Heart left ventricle (tissue), 16 donors: ENCODE measurements around the gene ZKSCAN4. TPM values are rescaled to one million over a fixed set of nuclear protein-coding genes. Genes with fewer than 3 reads are reported as not detected.

Experiments used
- ATAC-seq, 4 donors: fragments of 200-7000 bp; cut with Tn5 transposase; one replicate each; pipeline ENCODE4 v1.9.1; 2020 to 2022; ENCODE audit warnings: moderate library complexity in 4 of 4, mild to moderate bottlenecking in 3 of 4, moderate number of reproducible peaks in 1 of 4
- DNase-seq, 5 donors: peaks; one replicate each; pipeline ENCODE4 v3.0.0-alpha.2; 2020
- H3K27ac ChIP-seq, 12 donors: fragments of 200-600 bp; sonication (generic) in 4 of 12; one replicate each; pipeline versions ENCODE4 v1.5.0 to v1.8.0; 2016 to 2022; ENCODE audit warnings: mild to moderate bottlenecking in 2 of 12
- H3K27me3 ChIP-seq, 9 donors: fragments of 200-600 bp; sonication (generic) in 2 of 9; one replicate each; pipeline versions ENCODE4 v1.5.1 to v1.8.0; 2016 to 2022; ENCODE audit warnings: mild to moderate bottlenecking in 3 of 9
- H3K36me3 ChIP-seq, 9 donors: fragments of 200-600 bp; sonication (generic) in 2 of 9; one replicate each; pipeline versions ENCODE4 v1.5.0 to v1.8.0; 2018 to 2022; ENCODE audit warnings: mild to moderate bottlenecking in 2 of 9
- H3K4me1 ChIP-seq, 12 donors: fragments of 200-600 bp; sonication (generic) in 4 of 12; one replicate each; pipeline versions ENCODE4 v1.5.0 to v1.8.0; 2016 to 2022; ENCODE audit warnings: mild to moderate bottlenecking in 3 of 12
- H3K4me3 ChIP-seq, 12 donors: fragments of 200-600 bp; sonication (generic) in 4 of 12; one replicate each; pipeline versions ENCODE4 v1.5.0 to v1.8.0; 2017 to 2022; ENCODE audit warnings: mild to moderate bottlenecking in 9 of 12, moderate library complexity in 4 of 12
- H3K9me3 ChIP-seq, 12 donors: fragments of 200-600 bp; sonication (generic) in 4 of 12; one replicate each; pipeline versions ENCODE4 v1.5.0 to v1.8.0; 2016 to 2022; ENCODE audit warnings: mild to moderate bottlenecking in 1 of 12
- CTCF ChIP-seq, 12 donors: fragments of 200-600 bp; sonication (generic) in 4 of 12; IDR thresholded peaks; one replicate each; pipeline versions ENCODE4 v1.5.0 to v1.8.0; 2018 to 2022; ENCODE audit warnings: antibody characterized with exemption in 12 of 12, mild to moderate bottlenecking in 5 of 12
- POLR2A ChIP-seq, 2 donors: fragments of 450-650 bp; IDR thresholded peaks; one replicate each; pipeline ENCODE4 v1.6.1; 2017; ENCODE audit warnings: antibody characterized with exemption in 2 of 2, mild to moderate bottlenecking in 2 of 2, moderate library complexity in 2 of 2
- WGBS, 4 donors: extraction: QIAGEN DNeasy Blood & Tissue Kit in 2 of 4; methylation state at CpG; one replicate each; pipeline versions ENCODE4 v1.1.5 to v1.1.7; 2013 to 2018; 5-methylcytosine and 5-hydroxymethylcytosine counted together
- intact Hi-C, 10 donors: fragments of 100-400 bp; cut with DNase I; formaldehyde crosslinking; loops; one replicate each; pipeline versions ENCODE4 v1.11.1 to v1.14.2; 2022
- polyA plus RNA-seq, 2 donors: library from polyadenylated mRNA; stranded (reverse); fragments of 200-250 nt; gene quantifications; one replicate each; pipeline ENCODE4 v1.2.3, GENCODE V29; 2013
- total RNA-seq, 9 donors: library from RNA; depleted of rRNA in 2 of 9; stranded (reverse); fragments of >200 nt in 2 of 9; fragmentation: NEBNext Ultra II Directional in 3 of 9; extraction: Animal tissue kit (Norgen Biotek cat#: 25700) in 3 of 9; gene quantifications; one replicate each; pipeline versions ENCODE4 v1.1.0 to v1.2.4, GENCODE V29; 2016 to 2023
- donor health status: ischemic (EF 13 %, LVEDD 7.1; RV severe dilation, severe dysfunction).
- donor health status: healthy with polysubstance abuse.
- donor health status: DM: no; HTN: yes; CAD: no.
- donor health status: DM: no; HTN: no; CAD: no.
- donor health status: ischemic (EF 25% LVEDD 6.9; RV normal size, moderate dysfunction).
- donor health status: ischemic (EF 25% LVEDD 5.7; RV mildly dilated, moderate dysfunction).
- donor health status: healthy.
- donor health status: DM: yes; HTN: yes; CAD: no.
- donor health status: ischemic (EF 35%, LVEDD 5.7; RV mildly dilated, moderate dysfunction).
- donor health status: nonischemic (EF 11% LVEDD 7.7; RV severe dilation, severe dysfunction).
- donor health status: DM: yes; HTN: yes; CAD: no.
- donor health status: PGD.
- donor health status: ischemic (EF 29% LVEDD 5.4; RV normal size, mild dysfunction).
- donor health status: nonischemic (EF 23%, LVEDD 6.1; RV moderate dilation, normal function).

The ZKSCAN4 gene
- total and polyA plus RNA-seq, 11 donors = 1.5 to 5.0 (median 2.4) TPM

GRCh38 chr6:28254121-28254519 is 2.1 kb upstream of the ZKSCAN4 start:
- DNase-seq (no peak), ATAC-seq (no peak)
- peaks cover 0 to under 1% (median 0%) of the 10 kb centered on the region in 12 donors for H3K9me3 ChIP-seq
- H3K27me3 ChIP-seq = no peaks in the 10 kb centered on the region
- WGBS, 4 donors = 83 to 92% (median 85%) methylated on average over 1 of the region's 1 CpG
- intact Hi-C loops = loop anchor here in 5 of 10 donors (5.0 to 10.0 kb wide), 4 partner anchors 37 to 119 kb away; partner anchors contain the start of gene ZSCAN31 (in 1 of the 5)
- H3K4me3 ChIP-seq = no peak overlapping the region
- H3K36me3 ChIP-seq = peaks cover 0 to 7% (median 3%) of the 10 kb centered on the region in 9 donors
- TF ChIP-seq CTCF (IDR thresholded peaks at IDR 0.05) (no peak), POLR2A (IDR thresholded peaks at IDR 0.05) (no peak)
- peaks cover 6 to 38% (median 15%) of the 10 kb centered on the region in 12 donors for H3K4me1 ChIP-seq
- peak overlapping the region in 1 of 12 donors; percentile 83 for H3K27ac ChIP-seq

- Histone ChIP-seq H3K4me3 (peak overlapping the region; percentile 54 to 87 (median 78)), H3K36me3 (peaks cover 0 to 32% (median 28%) of the 10 kb centered on the region in 9 donors), H3K27me3 (no peaks in the 10 kb centered on the region), H3K27ac (peak overlapping the region in 8 of 12 donors; percentile 9 to 83 (median 62)), H3K4me1 (peaks cover 6 to 32% (median 15%) of the 10 kb centered on the region in 12 donors), H3K9me3 (no peaks in the 10 kb centered on the region)
- TF ChIP-seq POLR2A (IDR thresholded peaks at IDR 0.05) (no peak), CTCF (IDR thresholded peaks at IDR 0.05) (no peak)
- intact Hi-C loops = loop anchor here in 6 of 10 donors (2.0 to 10.0 kb wide), 6 partner anchors 27 to 117 kb away; partner anchors contain the start of genes ZSCAN31 (in 1 of the 6) and ZSCAN9 (in 1 of the 6)
- ATAC-seq = peak; percentile 32 to 46 (median 44)
- peak in 1 of 5 donors; percentile 55 for DNase-seq
- WGBS, 4 donors = 0 to 1% (median 1%) methylated on average over 7 to 25 of the region's 25 CpGs
These were observed 434 bp downstream of the ZKSCAN4 start for GRCh38 chr6:28251661-28252008.

- Histone ChIP-seq H3K4me1 (peaks cover 6 to 32% (median 15%) of the 10 kb centered on the region in 12 donors), H3K27me3 (no peaks in the 10 kb centered on the region), H3K36me3 (peaks cover 0 to 41% (median 36%) of the 10 kb centered on the region in 9 donors), H3K4me3 (peak overlapping the region in 10 of 12 donors; percentile 59 to 87 (median 78)), H3K9me3 (no peaks in the 10 kb centered on the region), H3K27ac (no peak overlapping the region)
- DNase-seq = no peak
- intact Hi-C loops = loop anchor here in 5 of 10 donors (5.0 to 10.0 kb wide), 4 partner anchors 33 to 116 kb away; partner anchors contain the start of gene ZSCAN31 (in 1 of the 5)
- WGBS, 4 donors = 67 to 91% (median 76%) methylated on average over 2 of the region's 2 CpGs
- TF ChIP-seq POLR2A (IDR thresholded peaks at IDR 0.05) (no peak), CTCF (IDR thresholded peaks at IDR 0.05) (no peak)
- no peak for ATAC-seq
These were observed 1.3 kb downstream of the ZKSCAN4 start for GRCh38 chr6:28250747-28251146.

- DNase-seq (no peak), ATAC-seq (no peak)
- Histone ChIP-seq H3K9me3 (no peaks in the 10 kb centered on the region), H3K36me3 (peaks cover 0 to 59% (median 55%) of the 10 kb centered on the region in 9 donors), H3K27me3 (no peaks in the 10 kb centered on the region), H3K4me3 (no peak overlapping the region), H3K4me1 (peaks cover 6 to 29% (median 15%) of the 10 kb centered on the region in 12 donors), H3K27ac (no peak overlapping the region)
- intact Hi-C loops = loop anchor here in 1 of 10 donors (10.0 kb wide), 1 partner anchor 106 kb away; no protein-coding TSS in a partner anchor
- WGBS, 4 donors = 78 to 86% (median 81%) methylated on average over 1 of the region's 1 CpG
- TF ChIP-seq CTCF (IDR thresholded peaks at IDR 0.05) (no peak), POLR2A (IDR thresholded peaks at IDR 0.05) (no peak)
These were observed 3.2 kb downstream of the ZKSCAN4 start for GRCh38 chr6:28248916-28249315.
